Lower lobe of right lung (tissue), 2 donors: ENCODE data around the gene TFAM. TPM values are rescaled to one million over a fixed set of nuclear protein-coding genes. Genes with fewer than 3 reads are reported as not detected.
A peak's percentile ranks its signal among the peaks of the same experiment; 100 is the strongest.

Experiments used
- ATAC-seq, 2 donors: fragments of 200-7000 bp; cut with Tn5 transposase; one replicate each; pipeline ENCODE4 v1.9.1; 2020 to 2022; ENCODE audit warnings: mild to moderate bottlenecking in 2 of 2, moderate library complexity in 2 of 2
- DNase-seq: peaks from one replicate; pipeline ENCODE4 v3.0.0-alpha.2; 2020
- H3K27ac ChIP-seq: fragments of 200-600 bp; one replicate; pipeline ENCODE4 v1.8.0; 2022
- H3K27me3 ChIP-seq: fragments of 200-600 bp; one replicate; pipeline ENCODE4 v1.8.0; 2022; ENCODE audit warnings: low read depth
- H3K36me3 ChIP-seq: fragments of 200-600 bp; one replicate; pipeline ENCODE4 v1.8.0; 2022; ENCODE audit warnings: mild to moderate bottlenecking
- H3K4me1 ChIP-seq: fragments of 200-600 bp; one replicate; pipeline ENCODE4 v1.8.0; 2022
- H3K4me3 ChIP-seq: fragments of 200-600 bp; one replicate; pipeline ENCODE4 v1.8.0; 2022; ENCODE audit warnings: mild to moderate bottlenecking
- H3K9me3 ChIP-seq: fragments of 200-600 bp; one replicate; pipeline ENCODE4 v1.8.0; 2022
- intact Hi-C: fragments of 100-400 bp; cut with DNase I; formaldehyde crosslinking; loops from one replicate; pipeline ENCODE4 v1.11.0; 2022
- total RNA-seq: library from RNA; stranded (reverse); fragmentation: NEBNext Ultra II Directional; extraction: Animal tissue kit (Norgen Biotek cat#: 25700); gene quantifications from one replicate; pipeline ENCODE4 v1.2.1, GENCODE V29; 2021
- TF ChIP-seq, protein P1 (sequence below): fragments of 200-600 bp; IDR thresholded peaks from one replicate; pipeline ENCODE4 v1.8.0; 2022; ENCODE audit warnings: antibody characterized with exemption, mild to moderate bottlenecking
- donor health status: DM: no; HTN: yes; CAD: no; lungs with severe emphysema.

TFAM gene
- total RNA-seq, 1 donor from 2014 or later = 25.9 TPM

DNA sequence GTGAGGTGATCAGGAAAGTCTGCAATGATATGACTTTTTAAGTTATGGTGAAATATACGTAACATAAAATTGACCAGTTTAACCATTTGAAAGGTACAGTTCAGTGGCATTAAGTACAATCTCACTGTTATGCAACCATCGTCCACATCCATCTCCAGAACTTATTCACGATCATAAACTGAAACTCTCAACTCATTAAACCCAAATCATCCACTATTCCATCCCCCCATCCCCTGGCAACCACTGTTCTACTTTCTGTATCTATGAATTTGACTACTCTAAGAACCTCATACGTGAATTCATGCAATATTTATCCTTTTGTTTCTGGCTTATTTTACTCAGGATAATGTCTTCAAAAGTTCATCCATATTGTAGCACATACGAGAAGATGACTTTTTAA lies 48.4 kb downstream of the TFAM start:
- DNase-seq (no peak), ATAC-seq (no peak)
- no peaks in the 10 kb centered on the region for H3K27me3 ChIP-seq
- TF ChIP-seq, protein P1, sequence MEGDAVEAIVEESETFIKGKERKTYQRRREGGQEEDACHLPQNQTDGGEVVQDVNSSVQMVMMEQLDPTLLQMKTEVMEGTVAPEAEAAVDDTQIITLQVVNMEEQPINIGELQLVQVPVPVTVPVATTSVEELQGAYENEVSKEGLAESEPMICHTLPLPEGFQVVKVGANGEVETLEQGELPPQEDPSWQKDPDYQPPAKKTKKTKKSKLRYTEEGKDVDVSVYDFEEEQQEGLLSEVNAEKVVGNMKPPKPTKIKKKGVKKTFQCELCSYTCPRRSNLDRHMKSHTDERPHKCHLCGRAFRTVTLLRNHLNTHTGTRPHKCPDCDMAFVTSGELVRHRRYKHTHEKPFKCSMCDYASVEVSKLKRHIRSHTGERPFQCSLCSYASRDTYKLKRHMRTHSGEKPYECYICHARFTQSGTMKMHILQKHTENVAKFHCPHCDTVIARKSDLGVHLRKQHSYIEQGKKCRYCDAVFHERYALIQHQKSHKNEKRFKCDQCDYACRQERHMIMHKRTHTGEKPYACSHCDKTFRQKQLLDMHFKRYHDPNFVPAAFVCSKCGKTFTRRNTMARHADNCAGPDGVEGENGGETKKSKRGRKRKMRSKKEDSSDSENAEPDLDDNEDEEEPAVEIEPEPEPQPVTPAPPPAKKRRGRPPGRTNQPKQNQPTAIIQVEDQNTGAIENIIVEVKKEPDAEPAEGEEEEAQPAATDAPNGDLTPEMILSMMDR = no peak
- intact Hi-C loops = no loop called here
- H3K36me3 ChIP-seq = no peaks in the 10 kb centered on the region
- H3K27ac ChIP-seq = no peak overlapping the region
- H3K9me3 ChIP-seq = no peaks in the 10 kb centered on the region
- H3K4me1 ChIP-seq = peaks cover 8% of the 10 kb centered on the region
- no peak overlapping the region for H3K4me3 ChIP-seq

DNA sequence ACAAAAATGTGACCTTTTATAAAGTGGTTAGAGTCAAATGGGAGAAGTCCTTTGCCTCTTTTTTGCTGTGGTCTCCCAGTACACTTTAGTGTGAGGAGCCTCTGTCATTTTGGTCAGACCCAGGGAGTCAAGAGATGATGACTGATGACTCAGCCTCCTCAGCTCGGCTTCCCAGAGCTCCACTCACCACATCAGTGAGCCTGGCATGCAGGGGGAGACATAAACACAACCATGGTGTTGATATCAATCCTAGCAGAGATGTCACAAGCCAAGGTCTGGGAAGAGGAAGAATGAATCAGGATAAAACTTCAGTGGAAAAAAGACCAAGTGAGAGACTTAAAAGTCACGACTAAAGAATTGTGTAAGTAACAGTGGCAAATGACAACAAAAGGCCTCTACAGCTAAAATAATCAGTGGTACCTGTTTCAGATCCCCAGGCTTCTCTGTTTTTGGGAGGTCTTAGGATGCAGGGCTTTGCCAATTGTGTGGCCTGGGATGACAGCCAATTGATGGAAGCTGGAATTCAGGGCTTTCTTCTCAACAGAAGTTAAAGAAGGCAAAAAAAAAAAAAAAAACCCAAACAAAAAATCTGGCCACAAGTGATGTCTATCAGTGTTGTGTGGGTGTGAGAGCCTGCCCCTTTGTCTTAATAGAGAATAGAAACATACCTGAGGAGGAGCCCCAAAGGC lies 50.2 kb downstream of the TFAM start:
- intact Hi-C loops = no loop called here
- H3K36me3 ChIP-seq = no peaks in the 10 kb centered on the region
- no peaks in the 10 kb centered on the region for H3K9me3 ChIP-seq
- no peak overlapping the region for H3K4me3 ChIP-seq
- H3K27me3 ChIP-seq = no peaks in the 10 kb centered on the region
- DNase-seq (no peak), ATAC-seq (peak; percentile 14 to 46)
- TF ChIP-seq, protein P1 = no peak
- peaks cover 8% of the 10 kb centered on the region for H3K4me1 ChIP-seq
- H3K27ac ChIP-seq = no peak overlapping the region

DNA sequence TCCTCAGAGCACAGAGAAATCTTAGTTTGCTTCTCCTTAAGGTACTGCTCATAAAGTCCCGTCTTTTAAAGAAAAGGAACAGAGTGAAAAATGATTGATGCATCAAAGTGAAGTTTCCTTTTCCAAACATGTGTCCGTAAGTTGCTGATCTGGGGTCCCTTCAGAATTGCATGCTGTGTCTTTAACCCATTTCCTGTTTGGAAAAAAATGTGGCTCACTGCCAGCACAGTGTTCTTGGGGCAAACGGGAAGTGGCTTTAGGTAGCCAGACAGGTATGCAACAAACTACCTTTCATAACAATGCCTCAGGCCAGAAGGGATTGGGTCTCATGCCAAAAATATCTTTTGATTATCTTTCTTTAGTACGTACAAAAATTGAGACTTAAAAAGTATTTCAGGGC lies 50.9 kb downstream of the TFAM start:
- intact Hi-C loops = no loop called here
- Histone ChIP-seq H3K9me3 (no peaks in the 10 kb centered on the region), H3K4me1 (peaks cover 8% of the 10 kb centered on the region), H3K36me3 (no peaks in the 10 kb centered on the region), H3K27ac (no peak overlapping the region), H3K27me3 (no peaks in the 10 kb centered on the region), H3K4me3 (no peak overlapping the region)
- DNase-seq (no peak), ATAC-seq (no peak)
- TF ChIP-seq, protein P1 = no peak

GRCh38 chr10:58438340-58438871 lies 53.2 kb downstream of the TFAM start:
- H3K27ac ChIP-seq = no peak overlapping the region

DNA sequence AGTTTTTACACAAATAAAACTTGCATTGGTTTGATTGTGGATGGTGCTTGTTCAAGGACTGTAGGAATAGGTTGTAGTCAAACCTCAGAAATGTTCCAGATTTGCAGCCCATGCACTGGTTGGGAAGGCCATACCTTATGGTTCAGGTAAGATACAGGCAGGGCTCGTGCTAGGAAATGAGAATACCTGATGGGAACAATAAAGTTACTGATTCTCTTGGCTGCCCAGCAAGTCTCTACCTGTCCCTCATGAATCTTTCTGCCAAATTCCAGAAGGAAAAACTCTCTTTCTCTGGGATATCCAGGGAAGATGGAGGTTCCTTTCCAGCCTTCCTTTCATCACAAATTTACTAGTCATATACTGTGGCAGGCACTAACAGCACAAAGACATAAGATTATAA lies 53.8 kb downstream of the TFAM start:
- DNase-seq = no peak
- no peak overlapping the region for H3K27ac ChIP-seq
- TF ChIP-seq, protein P1 = no peak

More at GRCh38 chr10:58438340-58438871, 53.2 kb downstream of the TFAM start:
- no peak for DNase-seq
- H3K36me3 ChIP-seq = no peaks in the 10 kb centered on the region
- no peaks in the 10 kb centered on the region for H3K27me3 ChIP-seq
- intact Hi-C loops = no loop called here
- no peak for ATAC-seq
- no peaks in the 10 kb centered on the region for H3K9me3 ChIP-seq
- H3K4me1 ChIP-seq = peaks cover 8% of the 10 kb centered on the region
- no peak overlapping the region for H3K4me3 ChIP-seq
- TF ChIP-seq, protein P1 = no peak

More for the DNA sequence above, 53.8 kb downstream of the TFAM start:
- no peaks in the 10 kb centered on the region for H3K27me3 ChIP-seq
- no peaks in the 10 kb centered on the region for H3K36me3 ChIP-seq
- ATAC-seq = no peak
- H3K4me1 ChIP-seq = peaks cover 8% of the 10 kb centered on the region
- no peaks in the 10 kb centered on the region for H3K9me3 ChIP-seq
- H3K4me3 ChIP-seq = no peak overlapping the region
- intact Hi-C loops = no loop called here
